GM19099 (cell line): Measurements from ENCODE around the gene GRID1.

Experiments
- POLR2A ChIP-seq: IDR thresholded peaks from 3 replicates; pipeline ENCODE4 v1.6.1; 2011; ENCODE audit warnings: low read depth; ENCODE audit not compliant: insufficient read length; ENCODE audit errors: extremely low read depth

GRID1 gene

DNA sequence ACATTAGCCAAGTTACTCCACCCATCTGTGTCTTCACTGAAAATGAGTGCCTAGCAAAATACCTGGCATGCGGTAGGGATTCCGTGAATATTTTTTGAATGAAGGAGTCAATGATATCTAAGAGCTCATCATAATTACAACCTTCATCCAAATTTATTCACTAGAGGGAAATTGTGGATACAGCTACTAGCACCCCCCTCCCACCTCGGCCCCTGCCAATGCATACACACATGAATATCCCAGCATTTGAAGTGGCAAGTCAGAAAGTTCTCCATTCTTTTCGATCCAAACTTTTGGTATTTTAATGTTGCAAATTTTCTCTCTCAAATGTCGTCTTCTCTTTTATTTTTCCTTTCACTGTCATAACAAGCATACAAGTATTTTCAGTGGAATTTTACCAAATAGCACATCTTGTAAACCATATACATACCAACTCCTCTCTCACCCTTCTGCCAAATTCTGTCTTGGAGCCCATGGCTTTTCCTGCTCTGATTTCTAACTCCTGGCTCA, 164.3 kb downstream of the GRID1 start:
- no peak for TF ChIP-seq POLR2A

DNA sequence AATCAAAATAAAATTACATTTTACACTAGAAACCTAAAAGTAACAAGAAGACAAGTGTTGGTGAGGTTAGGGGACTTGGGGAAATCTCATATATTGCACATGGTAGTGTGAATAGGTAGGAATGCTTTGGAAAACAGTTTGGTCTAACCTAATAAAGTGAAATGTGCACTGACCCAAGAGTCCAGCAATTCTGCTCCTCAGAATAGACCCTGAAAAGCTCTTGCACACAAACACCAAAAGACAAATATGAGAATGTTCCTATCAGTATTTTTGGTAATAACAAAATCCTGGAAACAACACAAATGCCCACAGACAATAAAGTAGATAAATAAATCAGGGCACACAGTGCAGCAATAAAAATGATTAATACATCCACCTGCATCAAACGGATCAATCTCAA, 165.7 kb downstream of the GRID1 start:
- no peak for TF ChIP-seq POLR2A

DNA sequence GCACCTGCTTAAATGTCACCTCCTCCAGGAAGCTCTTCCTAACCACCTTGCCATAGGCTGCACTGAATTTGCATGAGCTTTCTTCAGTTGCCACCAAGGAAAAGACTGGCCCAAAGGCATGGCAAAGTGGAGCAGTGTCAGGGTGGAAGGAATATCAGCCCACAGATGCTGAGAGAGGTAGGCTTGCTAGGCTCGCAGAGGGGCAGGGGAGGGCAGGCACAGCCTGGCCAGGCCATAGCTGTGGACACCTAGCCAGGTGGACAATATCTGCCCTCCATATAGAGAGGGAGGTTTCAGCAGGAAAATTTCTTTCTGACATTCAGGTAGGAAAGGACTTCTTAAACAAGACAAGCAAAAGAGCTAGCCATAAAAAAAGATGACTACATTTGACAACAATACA, 166.3 kb downstream of the GRID1 start:
- no peak for TF ChIP-seq POLR2A

DNA sequence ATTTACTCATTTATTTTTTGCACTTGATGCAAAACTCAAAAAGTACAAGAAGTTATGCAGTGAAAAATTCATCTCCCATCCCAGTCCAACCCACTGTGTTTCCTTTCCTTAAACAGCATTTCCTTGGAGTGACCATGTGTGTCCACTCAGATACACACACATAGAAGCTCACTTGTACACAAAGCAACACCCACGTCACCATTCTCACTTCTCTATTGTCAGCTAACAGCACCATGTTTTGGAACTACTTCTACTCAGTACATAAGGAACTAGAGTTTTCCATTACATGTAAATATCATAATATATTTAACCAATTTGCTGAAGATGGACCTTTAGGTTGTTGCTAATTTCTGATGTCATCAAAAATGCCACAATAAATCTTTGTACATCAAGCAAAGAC, 167.6 kb downstream of the GRID1 start:
- no peak for TF ChIP-seq POLR2A

DNA sequence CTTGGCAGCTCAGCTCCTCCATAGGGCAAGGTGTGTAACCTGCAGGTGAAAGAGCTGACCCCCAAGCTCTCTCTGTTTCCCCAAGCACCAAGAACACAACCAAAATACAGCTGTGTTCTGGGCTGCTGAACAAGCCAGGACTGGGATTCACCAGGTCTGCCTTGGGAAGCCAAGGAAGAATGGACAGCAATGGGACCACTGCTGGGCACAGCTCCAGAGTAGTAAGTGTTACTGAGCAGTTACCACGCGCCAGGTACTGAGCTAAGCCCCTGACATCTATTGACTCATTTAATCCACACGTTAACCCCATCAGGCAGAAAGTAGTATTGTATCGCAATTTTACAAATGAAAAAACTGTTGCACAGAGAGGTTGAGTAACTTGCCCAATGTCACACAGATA, 168.3 kb downstream of the GRID1 start:
- no peak for TF ChIP-seq POLR2A

DNA sequence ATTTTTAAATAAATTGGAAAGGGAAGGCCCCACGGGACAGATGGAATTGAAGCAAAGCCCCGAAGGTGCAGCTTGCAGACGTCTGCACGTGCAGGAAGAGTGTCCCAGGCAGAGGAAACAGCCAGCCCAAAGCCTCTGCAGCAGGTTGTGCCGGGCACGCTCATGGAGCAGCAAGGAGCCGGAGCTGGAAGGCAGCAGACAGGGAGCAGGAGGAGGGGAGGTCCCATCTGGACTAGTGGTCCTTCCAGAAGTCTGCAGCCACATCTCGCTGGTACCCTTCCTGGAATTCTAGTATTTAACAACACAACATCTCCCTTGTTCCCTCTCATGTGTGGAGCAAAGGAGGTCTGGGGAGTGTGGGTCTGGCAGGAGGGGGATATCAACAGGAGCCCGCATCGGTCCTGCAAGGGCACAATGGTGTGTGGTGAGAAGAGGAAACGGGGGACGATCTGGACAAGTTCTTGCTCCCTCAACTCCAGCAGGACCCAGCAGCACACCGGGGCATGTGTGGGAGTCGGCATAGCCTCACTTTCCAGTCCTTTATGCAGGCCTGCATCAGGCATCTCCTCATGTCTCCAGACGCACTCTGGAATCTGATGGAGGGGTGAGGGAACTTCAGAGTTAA, 169.3 kb downstream of the GRID1 start:
- no peak for TF ChIP-seq POLR2A

DNA sequence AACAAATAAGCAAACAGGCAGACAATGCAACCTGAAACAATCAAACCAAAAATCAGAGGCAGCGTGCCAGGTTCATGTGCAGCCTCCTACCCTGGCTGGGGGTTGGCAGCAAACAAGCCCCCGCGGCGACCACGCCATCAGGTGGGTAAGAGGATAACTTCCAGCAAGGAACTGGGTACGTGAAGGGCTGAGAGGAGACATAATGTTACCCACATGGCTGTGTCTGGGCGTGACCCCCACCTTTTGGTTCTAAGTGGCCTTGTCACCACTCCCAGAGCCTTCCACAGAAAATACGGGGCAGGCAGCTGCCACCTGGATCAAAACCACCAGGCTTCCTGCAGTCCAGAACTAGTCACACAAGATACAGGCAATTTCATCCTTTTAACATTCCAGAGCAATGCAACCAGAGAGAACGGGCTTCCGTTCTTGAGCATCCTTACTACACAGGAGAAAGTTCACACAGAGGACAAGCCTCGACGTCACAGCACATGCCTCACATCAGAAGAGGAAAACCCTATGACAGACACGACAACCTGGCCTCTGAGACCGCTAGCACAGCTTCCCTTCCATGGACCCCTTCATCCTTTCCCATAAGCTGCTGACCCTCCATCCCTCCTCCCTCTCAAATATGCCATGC, 171.0 kb downstream of the GRID1 start:
- TF ChIP-seq POLR2A = no peak

DNA sequence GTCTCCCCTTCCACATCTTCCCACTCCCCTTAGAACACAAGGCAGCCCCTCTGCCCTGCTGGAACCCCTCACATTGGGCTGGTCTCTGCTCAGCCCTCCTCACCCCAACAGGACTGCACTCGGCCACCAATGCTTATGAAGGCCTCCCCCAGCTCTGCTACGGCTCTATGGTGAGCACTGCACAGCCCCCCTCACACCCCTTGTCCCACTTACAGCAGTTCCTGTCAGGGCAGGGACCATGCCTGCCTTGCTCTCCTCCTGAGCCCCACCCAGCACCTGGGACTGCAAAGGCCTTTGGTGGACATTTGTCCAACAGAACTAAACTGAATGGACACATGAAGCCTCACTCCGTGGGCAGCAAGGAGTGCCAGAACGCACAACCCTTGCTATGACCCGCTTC, 171.9 kb downstream of the GRID1 start:
- TF ChIP-seq POLR2A = no peak

DNA sequence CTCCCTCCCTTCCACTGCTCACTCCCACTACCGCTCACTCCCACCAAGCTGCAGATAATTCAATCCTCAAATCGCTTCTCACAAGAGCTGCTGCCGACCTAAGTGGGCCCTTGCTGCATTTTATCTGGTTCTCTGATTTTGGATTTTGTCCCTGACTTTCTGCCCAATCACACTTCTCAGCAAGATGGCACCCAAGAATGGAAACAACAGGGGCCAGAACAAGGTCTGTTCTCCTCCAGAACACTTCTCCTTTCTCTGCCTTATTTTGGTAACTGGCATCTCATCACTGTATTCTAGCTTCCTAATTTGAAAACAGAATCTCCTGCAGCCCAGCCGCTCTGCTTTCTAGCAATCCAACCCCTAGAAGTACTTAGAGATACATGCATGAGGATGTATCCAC, 172.8 kb downstream of the GRID1 start:
- no peak for TF ChIP-seq POLR2A

DNA sequence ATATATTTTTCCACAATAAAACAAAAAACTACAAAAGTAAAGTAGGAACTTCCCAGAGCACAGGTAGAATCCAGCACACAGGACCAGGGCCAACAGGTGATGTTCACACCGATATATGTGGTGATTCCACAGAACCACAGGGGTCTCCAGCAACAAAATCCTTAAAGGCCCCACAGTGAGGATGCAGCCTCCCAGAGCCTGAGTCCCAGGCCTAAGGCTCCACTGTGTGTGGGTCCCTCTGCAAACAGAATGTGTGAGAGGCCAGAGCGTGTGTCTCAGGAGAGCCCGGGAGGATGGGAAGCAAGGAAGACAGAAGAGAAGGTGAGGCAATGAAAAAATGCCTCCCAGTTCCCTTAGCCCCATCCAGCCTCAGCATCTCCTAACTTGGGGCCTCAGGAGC, 173.9 kb downstream of the GRID1 start:
- TF ChIP-seq POLR2A = no peak

DNA sequence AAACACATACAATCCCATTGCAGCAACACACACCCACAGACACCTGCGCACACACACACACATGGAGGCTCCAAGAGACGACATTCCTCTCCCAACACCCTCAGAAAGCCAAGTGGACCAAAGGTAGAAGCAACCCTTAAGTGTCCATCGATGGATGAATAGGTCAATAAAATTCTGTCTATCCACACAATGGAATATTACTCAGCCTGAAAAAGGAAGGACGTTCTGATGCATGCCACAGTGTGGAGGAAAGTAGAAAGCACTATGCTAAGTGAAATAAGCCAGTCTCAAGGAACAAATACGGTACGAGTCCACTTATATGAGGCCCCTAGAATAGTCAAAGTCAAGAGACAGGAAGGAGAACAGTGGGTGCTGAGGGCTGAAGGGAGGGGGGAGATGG, 174.4 kb downstream of the GRID1 start:
- TF ChIP-seq POLR2A = no peak

DNA sequence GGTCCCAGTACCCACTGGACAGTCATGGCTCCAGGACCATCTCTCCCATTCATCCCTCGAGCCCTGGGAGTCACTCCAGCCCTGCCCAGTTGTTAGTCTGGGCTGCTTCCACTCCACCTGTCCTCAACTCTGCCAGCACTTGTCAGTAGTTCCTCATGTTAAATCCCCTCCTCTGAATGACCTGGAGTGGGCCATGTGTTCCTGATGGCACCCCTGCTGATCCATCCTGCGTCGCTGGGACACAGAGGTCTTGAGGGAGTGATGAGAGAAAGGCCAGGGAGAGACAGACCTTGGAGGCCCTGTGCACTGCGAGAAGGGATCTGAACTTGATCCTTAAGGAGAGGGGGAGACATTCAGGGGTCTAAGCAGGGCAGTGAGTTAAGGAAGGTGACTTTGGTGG, 174.9 kb downstream of the GRID1 start:
- no peak for TF ChIP-seq POLR2A

DNA sequence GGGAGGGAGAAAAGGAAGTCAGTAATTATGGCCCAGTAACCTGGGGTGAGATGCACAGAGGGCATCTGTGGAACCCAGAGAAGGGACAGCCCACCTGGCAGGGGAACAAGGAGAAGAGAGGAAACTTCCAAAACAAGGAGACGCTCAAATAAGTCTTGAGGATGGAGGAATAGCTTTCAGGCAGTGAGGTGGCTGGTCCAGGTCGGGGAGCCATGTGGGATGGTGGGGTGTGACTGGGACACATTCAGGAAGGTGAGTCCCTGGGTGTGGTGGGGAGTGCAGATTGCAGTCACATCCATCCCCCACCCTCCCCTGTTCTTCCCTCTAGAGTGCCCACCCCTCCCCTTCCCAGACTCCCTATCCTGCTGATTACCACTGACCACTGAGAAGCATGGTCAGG, 175.4 kb downstream of the GRID1 start:
- TF ChIP-seq POLR2A = no peak

DNA sequence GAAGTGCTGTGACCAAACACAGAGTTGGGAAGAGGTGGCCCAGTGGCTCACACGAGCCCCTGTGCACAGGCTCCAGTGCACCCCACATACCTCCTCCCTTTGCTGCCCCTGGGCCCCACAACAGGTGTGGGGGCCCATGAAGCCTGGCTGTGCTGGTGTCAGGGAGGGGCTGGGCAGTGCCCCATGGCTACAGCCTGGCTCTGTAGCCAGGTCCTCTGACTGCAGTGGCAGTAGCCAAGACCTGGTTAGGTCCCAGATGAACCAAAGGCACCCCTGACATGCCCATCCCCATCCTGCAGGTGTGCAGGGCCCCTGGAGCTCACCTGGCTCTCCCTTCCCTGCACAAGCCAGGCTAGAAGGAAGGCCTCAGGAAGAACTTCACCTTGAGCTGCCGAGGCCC, 176.3 kb downstream of the GRID1 start:
- TF ChIP-seq POLR2A = no peak

DNA sequence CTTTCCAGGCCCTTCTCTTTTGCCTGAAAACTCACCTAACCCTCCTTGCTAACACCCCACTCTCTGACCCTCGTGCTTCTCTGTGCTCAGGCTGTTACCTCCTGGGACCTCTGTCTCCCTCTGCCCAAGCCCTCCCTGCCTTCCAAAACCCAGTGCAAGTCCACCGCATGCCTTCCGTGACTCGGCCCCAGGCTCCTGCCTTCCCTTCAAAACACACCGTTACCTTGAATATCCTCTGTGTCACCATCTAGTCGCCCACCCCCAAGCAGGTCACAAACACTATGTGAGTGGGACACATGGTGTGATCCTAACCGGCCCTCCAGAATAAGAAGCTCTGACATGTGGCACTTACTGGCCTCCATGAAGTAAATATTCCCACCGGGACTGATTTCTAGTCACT, 176.7 kb downstream of the GRID1 start:
- no peak for TF ChIP-seq POLR2A

DNA sequence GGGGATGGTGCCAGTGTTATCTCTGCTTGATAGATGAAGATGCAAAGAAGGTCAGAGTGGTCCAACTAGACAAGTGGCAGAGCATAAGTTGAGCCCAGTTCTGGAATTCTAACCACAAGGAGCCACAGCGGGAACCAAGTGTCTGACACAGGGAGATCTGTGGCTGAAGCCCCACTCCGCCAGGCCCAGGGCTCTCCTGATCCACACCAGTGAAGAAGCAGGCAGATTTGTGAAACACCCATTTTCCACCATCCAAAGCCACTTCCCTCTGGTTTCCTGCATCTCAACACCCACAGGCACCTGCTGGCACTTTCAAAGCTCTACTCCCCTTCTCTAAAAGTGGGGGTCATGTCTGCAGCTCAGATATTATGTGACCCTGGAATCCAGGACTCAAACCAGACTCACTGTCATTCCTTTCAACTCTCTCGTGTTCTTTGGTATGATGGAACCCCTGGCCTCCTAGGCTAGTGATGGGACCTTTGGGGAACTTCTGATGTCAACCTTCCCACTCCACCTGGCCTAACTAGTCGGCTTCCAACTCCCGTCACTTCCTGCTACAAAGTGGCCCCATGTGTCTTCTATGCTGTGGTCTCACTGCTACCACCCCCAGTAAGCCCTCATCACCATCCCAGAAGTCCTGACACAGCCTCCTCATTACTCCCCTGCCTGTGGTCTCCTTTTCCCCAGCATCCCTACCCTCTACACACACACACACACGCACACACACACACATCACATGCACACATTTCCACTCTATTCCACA, 177.6 kb downstream of the GRID1 start:
- no peak for TF ChIP-seq POLR2A

DNA sequence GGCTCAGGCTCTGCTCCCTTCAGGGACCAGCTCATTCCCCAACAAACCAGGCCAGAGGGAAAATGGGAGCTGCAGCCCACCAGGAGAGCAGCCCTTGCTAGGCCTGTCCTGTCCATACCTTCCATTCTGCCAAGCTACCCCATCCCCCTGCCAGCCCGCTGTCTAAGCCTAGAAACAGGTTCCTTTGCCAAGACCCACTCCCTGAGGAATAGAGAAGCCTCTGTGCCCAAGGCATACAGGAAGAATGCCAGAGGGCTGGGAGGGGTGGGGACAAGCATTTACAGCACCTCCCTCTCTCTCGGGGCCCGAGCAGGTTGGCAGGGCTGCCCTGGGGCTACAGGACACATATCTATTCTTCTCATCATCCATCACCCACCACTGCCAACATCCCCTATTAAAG, 178.3 kb downstream of the GRID1 start:
- no peak for TF ChIP-seq POLR2A
